ENCODE results near the gene PSME2. TPM values are rescaled to one million over a fixed set of nuclear protein-coding genes. Genes with fewer than 3 reads are reported as not detected.

The PSME2 gene
- total and polyA plus RNA-seq, 2 of the 13 experiments (the other 11 are each of a cell fraction or from before 2014, with no cell fraction given) = 332 to 716 TPM

- TF ChIP-seq THAP9 (CRISPR knock-in tag; IDR thresholded peaks at IDR 0.05; ENCODE audit: borderline replicate concordance) (peak; percentile 9; the same call in 1 of the 2 replicates), SALL2 (CRISPR knock-in tag; IDR thresholded peaks at IDR 0.05) (no peak), NFE2L1 (CRISPR knock-in tag; IDR thresholded peaks at IDR 0.05; ENCODE audit: borderline replicate concordance) (0 out of 2 replicates have a peak, but pooled peaks have one; percentile 64), PAF1 (CRISPR knock-in tag; IDR thresholded peaks at IDR 0.05) (0 out of 2 replicates have a peak, but pooled peaks have one; percentile 27), ARHGAP35 (CRISPR knock-in tag; IDR thresholded peaks at IDR 0.05; ENCODE audit: borderline replicate concordance) (0 out of 2 replicates have a peak, but pooled peaks have one; percentile 51), ZNF629 (CRISPR knock-in tag; conservative IDR thresholded peaks at IDR 0.05) (0 out of 2 replicates have a peak, but pooled peaks have one; percentile 11), BHLHE40 (IDR thresholded peaks at IDR 0.05; ENCODE audit: low read length) (no peak), HOXA5 (CRISPR knock-in tag; IDR thresholded peaks at IDR 0.05) (no peak), RBAK (CRISPR knock-in tag; IDR thresholded peaks at IDR 0.05) (peak; percentile 71; the same call in 1 of the 2 replicates), SNRNP70 (IDR thresholded peaks at IDR 0.05; ENCODE audit: low read depth, low read length) (no peak), ZEB1 (IDR thresholded peaks at IDR 0.05; ENCODE audit: insufficient replicate concordance, low read depth) (no peak), TMF1 (CRISPR knock-in tag; IDR thresholded peaks at IDR 0.05; ENCODE audit: low read depth) (peak; percentile 78; the same call in 1 of the 2 replicates), ZNF30 (CRISPR knock-in tag; IDR thresholded peaks at IDR 0.05) (no peak), ZBTB2 (CRISPR knock-in tag; IDR thresholded peaks at IDR 0.05; ENCODE audit: low read depth) (no peak), NFKB2 (CRISPR knock-in tag; IDR thresholded peaks at IDR 0.05; ENCODE audit: borderline replicate concordance) (peak; percentile 55; the same call in 1 of the 2 replicates), KAT2B (IDR thresholded peaks at IDR 0.05; ENCODE audit: borderline replicate concordance, low read depth, low read length) (no peak), BATF2 (CRISPR knock-in tag; IDR thresholded peaks at IDR 0.05) (no peak), HDAC6 (IDR thresholded peaks at IDR 0.05; ENCODE audit: low read depth, low read length) (no peak), ZNF674 (CRISPR knock-in tag; IDR thresholded peaks at IDR 0.05; ENCODE audit: low read depth) (peak; percentile 54; the same call in 1 of the 2 replicates), ZNF790 (CRISPR knock-in tag; IDR thresholded peaks at IDR 0.05; ENCODE audit: borderline replicate concordance) (no peak), PHF20 (CRISPR knock-in tag; IDR thresholded peaks at IDR 0.05) (no peak)
- TF ChIP-seq, protein P1, sequence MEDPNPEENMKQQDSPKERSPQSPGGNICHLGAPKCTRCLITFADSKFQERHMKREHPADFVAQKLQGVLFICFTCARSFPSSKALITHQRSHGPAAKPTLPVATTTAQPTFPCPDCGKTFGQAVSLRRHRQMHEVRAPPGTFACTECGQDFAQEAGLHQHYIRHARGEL (CRISPR knock-in tag; IDR thresholded peaks at IDR 0.05) = no peak
- TF ChIP-seq, protein P2, sequence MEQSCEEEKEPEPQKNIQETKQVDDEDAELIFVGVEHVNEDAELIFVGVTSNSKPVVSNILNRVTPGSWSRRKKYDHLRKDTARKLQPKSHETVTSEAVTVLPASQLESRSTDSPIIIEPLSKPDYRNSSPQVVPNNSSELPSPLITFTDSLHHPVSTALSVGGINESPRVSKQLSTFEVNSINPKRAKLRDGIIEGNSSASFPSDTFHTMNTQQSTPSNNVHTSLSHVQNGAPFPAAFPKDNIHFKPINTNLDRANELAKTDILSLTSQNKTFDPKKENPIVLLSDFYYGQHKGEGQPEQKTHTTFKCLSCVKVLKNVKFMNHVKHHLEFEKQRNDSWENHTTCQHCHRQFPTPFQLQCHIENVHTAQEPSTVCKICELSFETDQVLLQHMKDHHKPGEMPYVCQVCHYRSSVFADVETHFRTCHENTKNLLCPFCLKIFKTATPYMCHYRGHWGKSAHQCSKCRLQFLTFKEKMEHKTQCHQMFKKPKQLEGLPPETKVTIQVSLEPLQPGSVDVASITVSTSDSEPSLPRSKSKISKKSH (CRISPR knock-in tag; IDR thresholded peaks at IDR 0.05; ENCODE audit: borderline replicate concordance) = peak; percentile 88
Measured at GRCh38 chr14:24115422-24116127, 30.8 kb downstream of the PSME2 start (continued).
